RCC 7860 (cell line): ENCODE measurements around the gene SH3D19.

Source experiments
- DNase-seq: peaks from one replicate; pipeline ENCODE4 v3.0.0-alpha.2; 2015; ENCODE audit warnings: low spot score
- FAIRE-seq: peaks from 2 replicates; lab custom pipeline; 2012; peaks lifted over from hg19 to GRCh38; lab: Jason Lieb, UNC

Gene SH3D19

DNA sequence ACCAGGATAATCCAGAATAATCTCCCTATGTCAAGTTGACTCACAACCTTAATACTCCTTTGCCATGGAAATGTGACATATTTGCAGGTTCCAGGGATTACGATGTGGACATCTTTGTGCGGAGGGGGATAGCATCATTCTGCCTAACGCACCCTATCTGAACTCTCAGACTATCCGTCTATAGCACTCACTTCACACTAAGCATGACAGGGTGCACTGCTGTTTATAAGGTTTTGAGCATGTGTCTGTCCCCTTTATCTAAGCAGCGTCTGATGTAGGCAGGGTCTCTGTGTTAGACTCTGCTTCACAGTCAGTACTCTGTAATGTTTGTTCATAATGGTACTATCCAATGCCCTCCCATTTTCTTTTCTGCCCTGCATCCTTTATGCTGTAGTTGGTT, 91.8 kb downstream of the SH3D19 start:
- no peak for FAIRE-seq
- DNase-seq = no peak

DNA sequence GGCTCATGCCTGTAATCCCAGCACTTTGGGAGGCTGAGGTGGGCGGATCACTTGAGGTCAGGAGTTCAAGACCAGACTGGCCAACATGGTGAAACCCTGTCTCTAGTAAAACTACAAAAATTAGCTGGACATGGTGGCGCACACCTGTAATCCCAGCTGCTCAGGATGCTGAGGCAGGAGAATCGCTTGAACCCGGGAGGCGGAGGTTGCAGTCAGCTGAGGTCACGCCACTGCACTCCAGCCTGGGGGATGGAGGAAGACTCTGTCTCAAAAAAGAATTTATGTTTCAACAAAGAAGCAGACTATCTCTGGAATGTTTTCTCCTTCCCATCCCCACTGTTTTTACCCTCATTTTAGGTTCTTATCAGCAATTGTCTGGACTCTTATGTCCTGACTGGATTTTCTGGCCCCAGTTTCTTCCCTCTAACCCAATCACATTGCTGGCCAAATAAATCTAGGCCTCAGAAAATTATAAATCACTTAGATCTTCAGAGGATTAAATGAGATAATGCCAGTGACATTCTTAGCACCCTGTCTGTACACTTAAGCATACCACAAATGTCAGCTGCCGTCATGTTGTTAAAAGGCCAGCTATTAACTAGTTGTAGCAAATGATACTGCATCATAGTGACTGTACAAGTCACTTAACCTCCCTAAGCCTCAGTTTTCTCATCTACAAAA, 93.3 kb downstream of the SH3D19 start:
- DNase-seq (no peak), FAIRE-seq (no peak)

DNA sequence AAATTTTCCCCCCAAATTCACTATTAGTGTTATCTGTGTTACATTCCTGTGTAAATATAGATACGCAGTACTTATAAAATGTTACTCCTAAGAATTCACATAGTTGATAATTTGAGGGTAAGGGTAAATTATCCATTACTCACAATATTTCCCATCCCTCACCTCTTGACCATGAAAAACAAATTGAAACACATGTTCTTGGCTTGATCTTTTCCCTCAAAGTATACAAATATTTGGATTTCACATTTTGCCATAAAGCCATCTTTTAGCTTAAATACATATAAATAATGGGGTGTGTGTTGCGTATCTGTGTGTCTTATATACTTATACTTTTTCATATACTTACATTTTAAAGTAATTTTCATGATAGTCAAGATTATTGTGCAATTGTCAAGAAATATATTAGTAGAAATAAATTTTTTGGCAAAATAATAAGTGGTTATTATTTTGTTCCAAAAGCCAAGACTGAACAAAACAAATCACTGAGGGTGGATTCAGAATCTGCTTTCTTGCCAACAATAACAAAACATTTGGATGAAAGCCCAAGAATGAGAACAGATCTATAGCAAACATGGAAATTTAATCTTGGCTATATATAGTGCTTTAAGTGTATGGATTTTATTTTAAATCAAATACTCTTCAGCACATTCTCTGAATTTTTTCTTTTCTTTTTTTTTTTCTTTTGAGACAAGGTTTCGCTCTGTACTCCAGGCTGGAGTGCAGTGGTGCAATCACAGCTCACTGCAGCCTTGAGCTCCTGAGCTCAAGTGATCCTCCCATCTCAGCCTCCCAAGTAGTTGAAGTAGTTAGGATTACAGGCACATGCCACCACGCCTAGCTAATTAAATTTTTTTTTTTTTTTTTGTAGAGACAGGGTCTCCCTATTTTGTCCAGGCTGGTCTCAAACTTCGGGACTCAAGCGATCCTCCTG, 97.0 kb downstream of the SH3D19 start:
- DNase-seq (no peak), FAIRE-seq (no peak)

DNA sequence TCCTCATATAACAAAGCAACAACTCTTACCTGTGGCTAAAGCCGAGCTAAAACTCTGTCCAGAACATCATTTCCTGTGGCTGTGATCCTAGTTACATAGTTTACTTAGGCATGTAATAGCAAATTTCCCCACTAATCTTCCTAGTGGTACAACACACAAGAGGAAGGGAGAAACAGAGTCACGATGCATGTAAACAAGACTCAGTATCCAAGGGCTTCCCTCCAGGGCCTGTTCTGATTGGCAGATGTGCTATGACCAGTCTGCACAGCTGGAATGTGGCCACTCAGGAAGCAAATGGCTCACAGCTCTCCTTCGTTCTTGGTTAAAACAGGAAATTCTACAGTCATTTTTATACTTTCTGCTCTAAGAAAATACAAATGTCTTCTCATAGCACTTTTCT, 97.7 kb downstream of the SH3D19 start:
- DNase-seq (peak; percentile 60), FAIRE-seq (no peak)

DNA sequence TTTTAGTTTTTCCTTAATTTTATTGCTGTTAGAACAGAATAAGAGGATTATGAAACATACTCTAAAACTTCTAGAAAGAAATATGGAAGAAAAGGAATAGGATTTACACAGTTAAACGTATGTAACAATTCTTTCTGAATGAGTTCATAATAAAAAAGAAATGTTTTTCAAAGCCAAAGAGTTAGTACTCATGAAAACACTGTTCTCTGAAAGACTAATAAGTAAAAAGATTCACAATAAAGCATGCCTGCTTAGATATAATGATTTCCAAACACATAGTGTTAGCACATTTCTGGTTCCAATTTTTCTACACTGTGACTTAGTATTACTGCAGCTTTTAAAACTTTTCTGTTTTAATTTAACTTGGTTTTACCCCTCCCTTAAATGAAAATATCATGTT, 98.2 kb downstream of the SH3D19 start:
- FAIRE-seq (no peak), DNase-seq (no peak)

DNA sequence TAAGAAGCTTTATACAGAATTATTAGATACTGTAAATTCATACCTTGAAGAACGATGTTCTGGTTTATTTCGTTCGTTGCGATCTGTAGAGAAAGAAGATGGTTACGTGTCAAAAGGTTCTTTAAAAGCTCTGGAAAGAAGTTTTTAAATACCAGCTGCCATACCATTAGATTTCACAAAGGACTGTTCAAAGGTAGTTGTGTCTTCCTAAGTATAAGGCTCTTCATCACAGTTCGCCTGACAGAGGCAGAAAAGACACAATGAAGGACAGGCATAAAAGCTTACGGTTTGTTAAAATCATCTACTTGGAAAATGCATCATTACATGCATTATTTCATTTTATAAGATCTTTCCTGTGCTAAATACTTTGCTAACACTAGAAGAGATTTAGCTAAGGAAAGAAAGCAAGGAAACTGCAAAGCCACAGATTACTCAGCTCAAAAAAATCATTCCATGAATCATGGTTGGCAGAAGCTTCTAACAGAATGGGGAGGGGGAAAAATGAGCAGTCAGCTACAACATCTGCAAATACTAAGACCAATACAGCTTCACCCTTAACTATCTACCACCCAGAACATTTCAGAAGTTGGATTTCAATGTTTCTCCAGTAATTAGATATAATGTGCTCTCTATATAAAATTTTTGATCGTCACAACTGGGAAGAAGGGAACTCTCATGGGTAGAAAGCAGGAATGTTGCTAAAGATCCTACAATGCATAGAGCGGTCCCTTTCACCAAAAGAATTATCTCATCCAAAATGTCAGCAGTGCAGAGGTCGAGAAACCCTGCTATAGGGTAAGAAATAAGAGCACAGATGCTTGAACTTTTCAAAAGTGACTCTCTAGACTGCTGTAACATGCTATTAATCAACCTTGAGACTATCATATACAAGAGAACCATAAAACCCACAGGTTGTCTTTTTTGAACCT, 99.1 kb downstream of the SH3D19 start:
- FAIRE-seq (peak; percentile 88), DNase-seq (peak; percentile 52)

DNA sequence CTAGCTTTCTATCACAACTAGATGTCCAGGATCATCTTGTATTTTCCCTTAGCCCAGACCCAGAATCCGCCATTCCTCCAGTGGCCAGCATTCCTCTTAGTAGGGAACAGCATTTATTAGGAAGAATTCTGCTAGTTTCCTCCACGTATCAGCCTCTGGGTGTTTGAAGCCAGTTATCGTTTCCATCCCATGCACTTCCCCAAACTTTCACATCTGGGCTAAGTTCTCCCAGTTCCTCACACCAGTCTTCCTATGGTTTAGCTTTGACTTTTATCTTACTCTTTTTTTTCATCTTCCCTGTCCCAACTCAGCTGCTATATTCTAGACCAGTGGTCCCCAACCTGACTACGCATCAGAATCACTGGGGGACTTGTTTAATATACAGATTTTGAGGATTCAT, 101.9 kb downstream of the SH3D19 start:
- DNase-seq = no peak
- no peak for FAIRE-seq

DNA sequence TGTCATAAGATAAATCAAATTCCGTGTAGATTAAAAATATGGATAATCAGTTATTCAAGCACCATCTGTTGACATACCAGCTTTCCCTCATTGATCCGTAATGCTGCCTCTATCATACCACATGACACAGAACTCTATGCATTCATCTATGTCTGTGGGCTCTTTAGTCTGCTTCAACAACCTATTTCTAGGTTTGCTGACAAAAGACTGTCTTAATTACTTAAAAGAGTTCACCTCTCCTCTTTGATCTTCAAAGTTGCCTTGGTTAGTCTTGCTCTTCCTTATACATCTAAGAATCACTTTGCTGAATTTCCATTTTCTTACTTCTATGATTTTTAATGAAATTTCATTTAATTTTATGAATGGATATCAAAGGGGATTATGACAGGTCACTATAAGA, 105.5 kb downstream of the SH3D19 start:
- no peak for FAIRE-seq
- no peak for DNase-seq

DNA sequence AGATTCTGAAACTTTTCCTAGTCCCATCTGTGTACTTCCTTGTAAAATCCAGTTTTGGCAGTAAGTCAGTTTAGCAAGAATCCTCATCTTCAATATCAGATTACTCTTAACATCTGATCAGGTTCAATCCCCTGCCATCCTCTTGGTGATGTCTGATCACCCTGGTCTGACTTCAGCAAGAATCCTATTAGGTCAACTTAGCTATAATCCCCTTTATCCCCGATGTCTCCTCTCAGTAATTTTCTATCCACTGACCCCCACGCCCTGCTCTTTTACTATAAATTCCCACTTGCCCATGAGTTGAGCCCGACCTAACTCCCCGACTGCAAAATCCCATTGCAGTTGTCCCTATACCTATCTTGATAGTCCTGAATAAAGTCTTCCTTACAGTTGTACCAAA, 106.3 kb downstream of the SH3D19 start:
- no peak for FAIRE-seq
- DNase-seq = no peak

DNA sequence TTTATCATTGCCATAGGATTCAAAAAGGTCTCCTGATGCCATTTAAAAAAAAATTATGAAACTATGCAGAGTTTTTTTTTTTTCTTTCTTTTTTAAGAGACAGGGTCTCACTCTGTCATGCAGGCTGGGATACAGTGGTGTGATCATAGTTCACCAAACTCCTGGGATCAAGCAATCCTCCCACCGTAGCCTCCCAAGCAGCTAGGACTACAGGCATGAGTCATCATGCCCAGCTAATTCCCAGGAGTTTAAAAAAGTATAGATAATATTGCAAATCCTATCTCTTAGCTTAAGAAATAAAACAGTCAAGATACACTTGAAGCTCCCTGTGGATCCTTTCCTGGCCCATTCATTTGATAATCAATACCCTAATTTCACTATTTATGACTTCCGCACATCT, 107.1 kb downstream of the SH3D19 start:
- FAIRE-seq = no peak
- no peak for DNase-seq

DNA sequence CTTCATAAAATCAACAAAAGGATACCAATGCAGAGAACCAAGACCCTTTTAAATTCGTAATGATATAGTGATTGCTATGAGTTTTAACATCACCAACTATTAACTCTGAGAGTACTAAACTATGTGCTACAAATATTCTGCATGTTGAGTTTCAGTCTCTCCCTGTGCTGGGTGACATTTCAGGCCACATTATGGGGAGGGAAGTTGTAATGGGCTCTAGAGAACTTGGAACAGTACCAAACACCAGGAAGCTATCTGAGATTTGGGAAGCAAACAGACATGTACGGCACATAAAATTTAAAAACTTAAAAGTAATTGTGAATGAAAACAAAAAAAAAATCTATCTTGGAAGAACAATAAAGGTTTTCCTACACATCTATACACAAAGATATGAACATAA, 108.1 kb downstream of the SH3D19 start:
- no peak for FAIRE-seq

DNA sequence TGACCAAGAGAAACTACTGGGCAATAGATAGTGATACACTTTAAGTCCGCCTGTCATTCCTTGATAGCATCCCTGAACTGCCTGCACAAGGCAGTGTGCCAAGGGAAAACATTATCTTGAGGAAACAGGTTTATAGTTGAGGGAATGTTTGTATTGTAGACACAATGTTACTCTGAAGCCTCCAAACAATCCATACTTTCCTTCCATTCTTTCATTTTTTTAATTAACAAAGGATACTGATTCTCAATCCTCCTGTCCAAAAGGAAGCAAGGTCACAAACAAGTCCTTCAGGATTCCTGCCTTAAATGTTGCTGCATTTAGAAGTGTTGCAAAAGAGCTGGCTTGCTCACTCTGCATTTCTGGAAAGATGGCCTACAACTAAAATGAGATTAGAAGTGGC, 110.1 kb downstream of the SH3D19 start:
- no peak for FAIRE-seq
- no peak for DNase-seq

More for the DNA sequence above, 108.1 kb downstream of the SH3D19 start:
- no peak for DNase-seq

DNA sequence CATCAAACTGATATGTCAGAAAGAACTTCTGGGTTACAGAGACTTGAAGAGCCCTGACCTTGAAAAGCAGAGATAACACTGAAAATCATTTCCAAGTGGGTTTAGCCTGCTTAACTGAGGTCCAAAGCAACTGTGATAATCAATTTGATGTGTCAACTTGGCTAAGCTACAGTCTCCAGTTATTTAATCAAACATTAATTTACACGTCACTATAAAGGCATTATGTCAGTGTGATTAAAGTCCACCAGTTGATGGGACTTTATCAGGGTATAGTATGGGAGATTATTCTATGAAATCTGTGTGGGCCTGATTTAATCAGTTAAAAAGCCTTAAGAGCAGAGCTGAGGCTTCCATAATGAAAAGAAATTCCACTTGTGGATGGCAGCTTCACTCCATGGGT, 117.5 kb downstream of the SH3D19 start:
- no peak for FAIRE-seq
- DNase-seq = no peak

DNA sequence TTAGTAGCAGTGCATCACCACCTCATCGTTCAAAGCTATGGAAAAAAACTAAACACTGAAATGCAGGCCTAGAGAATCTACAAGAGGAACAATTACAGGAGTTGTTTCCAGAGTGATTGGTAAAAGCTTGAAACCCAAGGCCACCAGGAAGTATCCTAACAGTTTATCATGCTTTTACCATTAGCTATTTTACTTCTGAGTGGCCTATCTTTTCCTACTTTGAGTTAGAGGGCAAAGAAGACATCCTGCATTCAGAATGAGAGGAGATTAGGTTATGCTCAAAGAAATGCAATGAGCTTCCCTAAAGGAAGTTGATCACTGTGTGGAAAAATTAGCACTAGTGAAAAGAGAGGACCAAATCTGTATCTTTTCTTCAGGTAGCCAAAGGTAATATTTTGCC, 118.2 kb downstream of the SH3D19 start:
- no peak for FAIRE-seq
- DNase-seq = no peak

DNA sequence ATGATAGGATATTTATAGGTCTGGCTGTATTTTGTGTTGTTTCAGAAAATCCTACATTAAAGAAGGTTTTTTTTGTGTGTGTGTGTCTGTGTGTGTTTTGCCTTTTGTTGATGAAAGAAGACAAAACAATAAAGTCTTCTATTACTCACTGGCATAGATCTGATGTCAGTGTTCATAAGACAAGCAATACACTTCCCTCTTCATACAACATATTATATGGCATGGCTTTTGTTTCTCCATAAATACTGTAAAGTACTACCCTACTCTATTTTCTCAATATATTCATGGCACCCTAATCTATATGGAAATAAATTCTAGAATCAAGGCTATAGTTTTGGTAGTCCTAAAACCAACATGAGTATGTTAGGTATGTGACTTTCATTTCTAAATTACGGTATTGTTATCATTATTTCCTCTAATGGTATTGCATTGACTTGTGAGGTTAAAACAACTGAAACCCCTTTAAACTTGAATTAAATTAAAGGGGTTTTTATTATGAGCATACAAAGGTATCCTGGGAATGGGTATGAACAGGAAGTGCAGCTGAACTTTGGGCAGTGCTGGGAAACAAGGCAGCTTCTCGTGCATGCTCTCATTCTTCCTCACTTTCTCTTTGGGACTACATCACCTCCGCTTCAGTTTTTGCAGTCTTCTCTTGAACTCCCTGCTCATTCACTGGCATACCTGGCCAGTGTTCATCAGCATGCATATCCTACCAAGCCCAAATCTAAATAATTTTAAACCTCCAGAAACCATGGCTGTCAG, 119.0 kb downstream of the SH3D19 start:
- no peak for FAIRE-seq
- no peak for DNase-seq

DNA sequence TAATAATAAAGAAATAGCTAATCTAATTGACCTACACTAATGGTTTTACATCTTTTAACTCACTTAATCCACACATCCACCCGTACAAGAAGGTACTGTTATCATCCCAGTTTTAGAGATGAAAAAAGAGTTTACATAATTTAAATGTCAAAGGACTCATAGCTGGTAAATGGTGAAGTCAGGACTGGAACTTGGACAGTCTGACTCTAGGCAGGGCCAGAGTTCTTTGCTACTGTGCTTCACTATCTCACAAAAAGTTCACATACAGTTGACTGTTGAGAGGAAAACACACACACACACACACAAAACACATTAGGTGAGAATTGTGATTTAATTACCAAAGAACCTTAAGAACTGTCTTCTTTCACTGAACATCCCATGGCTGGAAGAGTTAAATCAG, 119.7 kb downstream of the SH3D19 start:
- DNase-seq (no peak), FAIRE-seq (no peak)

DNA sequence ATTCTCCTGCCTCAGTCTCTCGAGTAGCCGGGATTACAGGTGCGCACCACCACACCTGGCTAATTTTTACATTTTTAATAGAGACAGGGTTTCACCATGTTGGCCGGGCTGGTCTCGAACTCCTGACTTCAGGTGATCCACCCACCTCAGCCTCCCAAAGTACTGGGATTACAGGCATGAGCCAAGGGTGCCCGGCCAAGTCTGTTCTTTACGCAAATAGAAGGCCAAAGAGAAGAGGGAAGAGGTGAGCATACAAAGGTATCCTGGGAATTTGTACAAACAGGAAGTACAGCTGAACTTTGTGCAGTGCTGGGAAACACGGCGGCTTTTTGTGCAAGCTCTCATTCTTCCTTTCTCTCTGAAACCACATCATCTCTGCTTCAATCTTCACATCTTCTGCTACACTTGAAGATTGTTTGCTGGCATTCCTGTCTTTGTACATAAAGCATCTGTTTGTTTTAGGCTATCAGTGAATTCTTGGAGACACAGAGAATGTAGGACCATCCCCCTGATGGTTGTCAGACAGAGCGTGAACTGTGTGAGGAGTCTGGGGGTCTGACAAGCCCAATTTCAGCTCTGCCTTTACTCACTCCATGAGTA, 120.4 kb downstream of the SH3D19 start:
- DNase-seq = no peak
- FAIRE-seq = no peak

DNA sequence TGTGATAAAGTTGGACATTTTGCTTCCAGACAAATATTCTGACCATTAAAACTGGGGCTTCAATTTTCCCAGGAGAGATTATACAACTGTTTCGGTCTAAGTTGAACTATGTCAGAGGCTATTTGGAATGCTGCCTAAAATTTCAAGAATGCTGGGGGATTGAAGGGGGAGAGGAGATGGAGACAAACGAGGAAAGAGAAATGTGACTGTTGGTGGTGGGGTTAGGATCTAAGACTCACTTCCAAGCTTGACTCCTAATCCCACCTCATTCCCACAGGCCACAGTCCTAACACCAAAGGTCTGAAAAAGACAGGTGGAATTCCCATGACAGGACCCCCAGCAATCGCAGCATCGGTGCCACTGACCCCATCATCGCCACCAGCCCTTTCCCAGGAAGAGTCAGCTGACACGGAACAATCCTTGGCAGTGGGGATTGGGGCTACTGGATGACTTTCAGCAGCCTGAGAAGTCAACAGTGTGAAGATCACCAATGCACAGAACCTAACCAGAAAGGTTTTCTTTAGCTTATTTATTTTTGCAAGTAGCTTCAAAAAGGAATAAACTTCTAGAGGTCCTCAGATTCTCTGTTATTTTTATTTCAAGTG, 122.5 kb downstream of the SH3D19 start:
- DNase-seq = no peak
- no peak for FAIRE-seq

DNA sequence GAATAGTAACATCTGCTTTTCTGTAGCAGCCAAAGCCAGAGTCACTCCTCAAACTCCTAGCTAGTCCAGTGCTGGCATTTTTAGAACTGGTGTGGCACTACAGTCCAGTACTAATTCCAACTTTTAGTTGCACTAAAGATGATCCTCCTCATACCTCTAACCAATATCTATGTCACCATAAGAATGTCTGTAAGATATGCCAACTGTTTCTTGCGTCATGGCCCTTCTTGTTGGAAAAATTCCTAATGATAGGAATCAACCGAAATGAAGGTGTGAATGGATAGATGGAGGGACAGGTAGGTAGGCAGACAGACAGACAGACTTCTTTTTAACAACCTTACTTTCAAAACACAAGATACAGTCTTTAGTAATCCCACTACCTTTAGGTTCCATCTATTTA, 123.0 kb downstream of the SH3D19 start:
- FAIRE-seq (no peak), DNase-seq (no peak)
